ENCODE measurements around the gene LAX1. TPM values are rescaled to one million over a fixed set of nuclear protein-coding genes. Genes with fewer than 3 reads are reported as not detected.
A peak's percentile ranks its signal among the peaks of the same experiment; 100 is the strongest.
"Not testable (repeated sequence)": the region's sequence is repeated elsewhere in the genome, so short reads cannot be mapped to it uniquely, and the experiment has no call there.

The LAX1 gene
- total RNA-seq, 2 experiments from 2014 or later: 14.0 to 14.3 TPM

DNA sequence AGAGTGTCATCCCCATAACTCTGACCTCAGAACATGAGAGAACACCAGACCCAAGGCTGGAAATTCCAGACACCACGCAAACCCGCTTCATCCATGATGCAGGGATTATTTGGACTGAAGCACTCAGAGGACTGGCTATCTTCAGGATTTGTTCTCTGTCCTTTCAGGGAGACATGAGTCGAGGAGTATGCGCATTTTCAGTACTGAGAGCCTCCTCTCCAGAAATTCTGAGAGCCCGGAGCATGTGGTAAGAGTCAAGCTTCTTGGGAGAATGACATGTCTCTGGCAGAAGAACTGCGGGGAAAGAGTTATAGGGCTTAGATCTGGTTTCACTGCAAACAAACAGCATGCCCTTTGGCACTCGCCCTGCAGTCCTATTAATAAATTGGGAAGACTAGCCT is 6.9 kb downstream of the LAX1 start:
- intact Hi-C loops (cut with micrococcal nuclease): no loop called here
- ChIA-PET POLR2A (no interaction called here), CTCF (interaction anchor here (0.5 kb wide), 1 partner anchor 35 kb away, joined by 3 read pairs; no protein-coding TSS in a partner anchor)
- no peak overlapping the region for H3K27ac Mint-ChIP-seq
- H3K27me3 Mint-ChIP-seq: no peaks in the 10 kb centered on the region
- DNase-seq: no peak
- peaks cover 19% of the 10 kb centered on the region for H3K4me1 Mint-ChIP-seq (ENCODE audit: low read depth)
- no peaks in the 10 kb centered on the region for H3K9me3 Mint-ChIP-seq
- peaks cover 45% of the 10 kb centered on the region for H3K36me3 Mint-ChIP-seq
- H3K4me3 Mint-ChIP-seq: no peak overlapping the region

DNA sequence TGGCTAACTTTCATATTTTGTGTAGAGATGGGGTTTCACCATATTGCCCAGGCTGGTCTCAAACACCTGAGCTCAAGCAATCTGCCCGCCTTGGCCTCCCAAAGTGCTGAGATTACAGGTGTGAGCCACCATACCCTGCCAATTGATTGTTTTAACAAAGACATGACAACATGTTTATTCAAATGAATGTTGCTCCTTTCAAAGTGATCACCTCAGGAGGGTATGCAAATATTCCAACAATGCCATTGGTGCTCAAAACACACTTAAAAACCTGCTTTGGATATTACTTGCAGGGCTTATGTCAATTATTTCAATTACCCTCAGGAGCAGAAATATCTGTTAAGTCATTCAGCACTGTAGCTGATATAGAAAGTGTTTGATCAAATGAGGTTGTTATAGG is 7.9 kb downstream of the LAX1 start:
- Mint-ChIP-seq H3K27me3 (no peaks in the 10 kb centered on the region), H3K27ac (no peak overlapping the region), H3K36me3 (peaks cover 45% of the 10 kb centered on the region), H3K4me1 (ENCODE audit: low read depth) (peaks cover 16% of the 10 kb centered on the region), H3K9me3 (no peaks in the 10 kb centered on the region), H3K4me3 (no peak overlapping the region)
- POLR2A ChIA-PET: no interaction called here
- intact Hi-C loops (cut with micrococcal nuclease): no loop called here
- DNase-seq: no peak
- CTCF ChIA-PET: no interaction called here

DNA sequence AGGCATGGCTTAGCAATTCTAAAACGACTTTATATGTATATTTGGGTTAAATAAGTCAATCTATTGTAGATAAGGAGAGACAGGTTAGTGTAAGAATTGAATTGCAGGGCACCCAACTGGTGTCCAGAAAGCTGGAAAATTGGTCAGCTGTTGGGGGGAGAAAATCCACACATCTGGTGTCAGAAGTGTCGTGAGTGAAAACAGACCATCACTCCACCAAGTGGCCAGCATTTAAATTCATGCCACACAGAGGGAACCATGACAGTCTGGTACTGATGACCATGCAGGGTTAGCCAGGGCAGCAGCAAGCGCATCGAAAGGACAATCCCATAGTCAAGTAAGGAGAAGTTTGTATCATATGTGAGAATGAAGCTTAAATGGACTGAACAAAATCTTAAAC is 11.7 kb downstream of the LAX1 start:
- no peaks in the 10 kb centered on the region for H3K27me3 Mint-ChIP-seq
- no peaks in the 10 kb centered on the region for H3K9me3 Mint-ChIP-seq
- POLR2A ChIA-PET: interaction anchor here (1.2 to 1.6 kb wide), 2 partner anchors 11 to 124 kb away, joined by 3 to 4 read pairs; partner anchors contain the start of gene LAX1
- no peak overlapping the region for H3K4me3 Mint-ChIP-seq
- H3K27ac Mint-ChIP-seq: peak overlapping the region; percentile 35
- no peak for DNase-seq
- CTCF ChIA-PET: no interaction called here
- peaks cover 33% of the 10 kb centered on the region for H3K36me3 Mint-ChIP-seq
- H3K4me1 Mint-ChIP-seq (ENCODE audit: low read depth): peaks cover 5% of the 10 kb centered on the region
- intact Hi-C loops (cut with micrococcal nuclease): no loop called here

- no peak for DNase-seq
- CTCF ChIA-PET: no interaction called here
- intact Hi-C loops (cut with micrococcal nuclease): no loop called here
- H3K36me3 Mint-ChIP-seq: peaks cover 27% of the 10 kb centered on the region
- no peaks in the 10 kb centered on the region for H3K27me3 Mint-ChIP-seq
- H3K9me3 Mint-ChIP-seq: no peaks in the 10 kb centered on the region
- H3K4me1 Mint-ChIP-seq (ENCODE audit: low read depth): peaks cover 5% of the 10 kb centered on the region
- POLR2A ChIA-PET: interaction anchor here (1.2 to 1.6 kb wide), 2 partner anchors 12 to 125 kb away, joined by 3 to 4 read pairs; partner anchors contain the start of gene LAX1
- H3K27ac Mint-ChIP-seq: no peak overlapping the region
- no peak overlapping the region for H3K4me3 Mint-ChIP-seq
Observed at GRCh38 chr1:203777596-203777995, 12.6 kb downstream of the LAX1 start.

DNA sequence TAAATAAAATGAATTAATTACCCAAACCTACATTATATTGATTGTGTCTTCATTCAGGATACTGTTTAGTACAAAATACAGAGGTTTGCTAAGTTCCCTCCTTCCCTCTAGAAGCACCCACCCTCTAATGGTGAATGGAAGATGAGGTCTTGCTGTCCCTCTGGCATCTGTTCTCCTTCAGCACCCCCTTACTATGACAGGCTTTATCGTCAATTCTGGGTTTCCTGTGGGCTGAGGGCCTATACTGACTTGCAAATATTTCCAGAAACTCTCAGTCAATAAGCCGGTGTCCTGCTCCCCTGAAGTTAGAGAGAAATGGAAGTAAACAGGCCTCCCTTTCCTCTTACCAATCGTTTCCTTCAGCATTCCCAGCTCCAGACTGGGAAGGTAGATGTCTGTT is 13.2 kb downstream of the LAX1 start:
- no peak for DNase-seq
- Mint-ChIP-seq H3K4me3 (no peak overlapping the region), H3K27ac (peak overlapping the region; percentile 8), H3K27me3 (no peaks in the 10 kb centered on the region), H3K9me3 (no peaks in the 10 kb centered on the region), H3K36me3 (peaks cover 24% of the 10 kb centered on the region), H3K4me1 (ENCODE audit: low read depth) (peaks cover 5% of the 10 kb centered on the region)
- intact Hi-C loops (cut with micrococcal nuclease): no loop called here
- CTCF ChIA-PET: no interaction called here
- POLR2A ChIA-PET: interaction anchor here (1.6 kb wide), 1 partner anchor 13 kb away, joined by 4 read pairs; the partner anchor contains the start of gene LAX1

- ChIA-PET POLR2A (no interaction called here), CTCF (no interaction called here)
- no peak overlapping the region for H3K27ac Mint-ChIP-seq
- H3K9me3 Mint-ChIP-seq: no peaks in the 10 kb centered on the region
- intact Hi-C loops (cut with micrococcal nuclease): no loop called here
- no peaks in the 10 kb centered on the region for H3K27me3 Mint-ChIP-seq
- peaks cover 5% of the 10 kb centered on the region for H3K4me1 Mint-ChIP-seq (ENCODE audit: low read depth)
- peaks cover 23% of the 10 kb centered on the region for H3K36me3 Mint-ChIP-seq
- no peak overlapping the region for H3K4me3 Mint-ChIP-seq
- no peak for DNase-seq
Observed at GRCh38 chr1:203778789-203779188, 13.8 kb downstream of the LAX1 start.

DNA sequence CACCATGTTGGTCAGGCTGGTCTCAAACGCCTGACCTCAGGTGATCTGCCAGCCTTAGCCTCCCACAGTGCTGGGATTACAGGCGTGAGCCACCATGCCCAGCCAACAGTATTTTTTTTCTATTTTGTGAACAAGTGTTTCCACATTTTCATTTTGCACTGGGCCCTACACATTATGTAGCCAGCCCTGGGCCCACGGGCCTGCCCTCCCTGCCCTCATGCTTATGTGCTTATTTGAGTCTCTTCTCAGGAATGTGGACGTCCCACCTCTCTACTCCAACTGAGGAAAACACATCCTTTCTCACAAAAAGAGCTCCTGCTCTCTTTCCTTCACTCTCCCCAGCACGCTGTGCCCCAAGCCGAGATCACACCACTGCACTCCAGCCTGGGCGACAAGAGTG is 17.0 kb downstream of the LAX1 start:
- H3K27me3 Mint-ChIP-seq: no peaks in the 10 kb centered on the region
- intact Hi-C loops (cut with micrococcal nuclease): no loop called here
- CTCF ChIA-PET: no interaction called here
- no peak overlapping the region for H3K27ac Mint-ChIP-seq
- H3K4me3 Mint-ChIP-seq: no peak overlapping the region
- H3K4me1 Mint-ChIP-seq (ENCODE audit: low read depth): no peaks in the 10 kb centered on the region
- DNase-seq: no peak
- no peaks in the 10 kb centered on the region for H3K9me3 Mint-ChIP-seq
- no peaks in the 10 kb centered on the region for H3K36me3 Mint-ChIP-seq
- POLR2A ChIA-PET: no interaction called here

DNA sequence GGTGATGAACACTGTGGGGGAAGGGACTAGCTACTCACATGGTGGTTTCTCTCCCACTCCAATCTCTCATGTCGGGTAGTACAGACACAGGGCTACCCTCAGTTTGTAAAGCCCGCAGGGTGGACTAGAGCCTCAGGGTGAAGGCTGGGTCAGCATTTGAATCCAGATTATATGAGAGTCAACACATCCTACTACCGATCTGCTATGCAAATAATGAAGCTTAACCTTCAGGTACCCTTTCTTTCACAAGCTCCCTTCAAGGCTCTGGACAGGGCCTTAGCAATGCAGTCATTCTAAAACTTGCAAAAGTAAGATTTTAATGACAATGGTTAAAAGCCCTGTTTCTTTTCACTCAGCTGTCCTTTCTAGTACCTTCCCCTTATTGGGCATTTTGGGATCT is 25.0 kb downstream of the LAX1 start:
- no peak for DNase-seq
- CTCF ChIA-PET: interaction anchor here (0.6 kb wide), 1 partner anchor 77 kb away, joined by 4 read pairs; no protein-coding TSS in a partner anchor
- H3K36me3 Mint-ChIP-seq: no peaks in the 10 kb centered on the region
- intact Hi-C loops (cut with micrococcal nuclease): loop anchor here (10.0 kb wide), 2 partner anchors 165 to 465 kb away; partner anchors contain the start of gene ATP2B4
- no peak overlapping the region for H3K27ac Mint-ChIP-seq
- no peak overlapping the region for H3K4me3 Mint-ChIP-seq
- POLR2A ChIA-PET: no interaction called here
- H3K9me3 Mint-ChIP-seq: no peaks in the 10 kb centered on the region
- peaks cover 4% of the 10 kb centered on the region for H3K4me1 Mint-ChIP-seq (ENCODE audit: low read depth)
- H3K27me3 Mint-ChIP-seq: no peaks in the 10 kb centered on the region

GRCh38 chr1:203791498-203791897 is 26.5 kb downstream of the LAX1 start:
- intact Hi-C loops (cut with micrococcal nuclease): loop anchor here (10.0 kb wide), 2 partner anchors 167 to 467 kb away; partner anchors contain the start of gene ATP2B4
- H3K27ac Mint-ChIP-seq: no peak overlapping the region
- H3K4me3 Mint-ChIP-seq: no peak overlapping the region
- ChIA-PET CTCF (interaction anchor here (1.1 kb wide), 1 partner anchor 607 kb away, joined by 3 read pairs; no protein-coding TSS in a partner anchor), POLR2A (no interaction called here)
- peaks cover 7% of the 10 kb centered on the region for H3K36me3 Mint-ChIP-seq
- DNase-seq: no peak
- H3K9me3 Mint-ChIP-seq: no peaks in the 10 kb centered on the region
- H3K4me1 Mint-ChIP-seq (ENCODE audit: low read depth): peaks cover 8% of the 10 kb centered on the region
- no peaks in the 10 kb centered on the region for H3K27me3 Mint-ChIP-seq

DNA sequence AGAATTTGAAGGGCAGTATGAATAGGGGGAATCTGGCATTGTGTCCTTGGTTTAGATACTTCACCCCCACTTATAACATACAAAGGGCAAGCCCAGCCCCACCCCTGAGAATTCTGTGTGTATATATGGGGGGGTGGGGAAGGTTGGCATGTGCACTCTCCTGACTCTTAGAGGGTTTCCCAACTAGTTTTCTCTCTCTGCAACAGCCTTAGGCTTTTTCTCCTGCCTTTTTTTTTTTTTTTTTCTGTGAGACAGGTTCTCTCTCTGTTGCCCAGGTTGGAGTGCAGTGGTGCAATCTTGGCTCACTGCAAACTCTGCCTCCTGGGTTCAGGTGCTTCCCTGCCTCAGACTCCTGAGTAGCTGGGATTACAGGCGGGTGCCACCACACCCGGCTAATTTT is 27.5 kb downstream of the LAX1 start:
- H3K36me3 Mint-ChIP-seq: peaks cover 14% of the 10 kb centered on the region
- ChIA-PET POLR2A (no interaction called here), CTCF (no interaction called here)
- no peak overlapping the region for H3K27ac Mint-ChIP-seq
- no peaks in the 10 kb centered on the region for H3K27me3 Mint-ChIP-seq
- no peak overlapping the region for H3K4me3 Mint-ChIP-seq
- no peaks in the 10 kb centered on the region for H3K9me3 Mint-ChIP-seq
- DNase-seq: no peak
- H3K4me1 Mint-ChIP-seq (ENCODE audit: low read depth): peaks cover 15% of the 10 kb centered on the region
- intact Hi-C loops (cut with micrococcal nuclease): loop anchor here (10.0 kb wide), 2 partner anchors 168 to 468 kb away; partner anchors contain the start of gene ATP2B4

DNA sequence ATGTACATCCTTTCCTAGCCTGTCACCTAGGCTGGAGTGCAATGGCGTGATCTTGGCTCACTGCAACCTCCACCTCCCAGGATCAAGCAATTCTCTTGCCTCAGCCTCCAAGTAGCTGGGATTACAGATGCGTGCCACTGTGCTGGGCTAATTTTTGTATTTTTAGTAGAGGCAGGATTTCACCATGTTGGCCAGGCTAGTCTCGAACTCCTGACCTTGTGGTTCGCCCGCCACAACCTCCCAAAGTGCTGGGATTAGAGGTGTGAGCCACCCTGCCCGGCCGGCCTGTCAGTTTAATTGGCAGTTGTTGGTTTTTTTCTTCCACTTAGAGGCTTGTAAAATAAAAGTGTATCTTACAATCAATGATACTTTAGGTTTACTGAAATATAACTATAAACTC is 28.6 kb downstream of the LAX1 start:
- POLR2A ChIA-PET, H3K4me3 Mint-ChIP-seq, H3K27ac Mint-ChIP-seq, H3K27me3 Mint-ChIP-seq, DNase-seq, H3K9me3 Mint-ChIP-seq: not testable (repeated sequence)
- H3K4me1 Mint-ChIP-seq (ENCODE audit: low read depth): peaks cover 26% of the 10 kb centered on the region
- peaks cover 25% of the 10 kb centered on the region for H3K36me3 Mint-ChIP-seq
- CTCF ChIA-PET: interaction anchor here (1.4 kb wide), 1 partner anchor 10 kb away, joined by 4 read pairs; no protein-coding TSS in a partner anchor
- intact Hi-C loops (cut with micrococcal nuclease): loop anchor here (10.0 kb wide), 2 partner anchors 169 to 469 kb away; partner anchors contain the start of gene ATP2B4

GRCh38 chr1:203794764-203795440 is 29.9 kb downstream of the LAX1 start:
- Mint-ChIP-seq H3K9me3 (no peaks in the 10 kb centered on the region), H3K4me3 (peak overlapping the region; percentile 95), H3K27ac (peak overlapping the region; percentile 96), H3K4me1 (ENCODE audit: low read depth) (peaks cover 39% of the 10 kb centered on the region), H3K27me3 (no peaks in the 10 kb centered on the region), H3K36me3 (peaks cover 33% of the 10 kb centered on the region)
- ChIA-PET CTCF (interaction anchor here (1.4 kb wide), 1 partner anchor 8 kb away, joined by 4 read pairs; no protein-coding TSS in a partner anchor), POLR2A (interaction anchor here (4.6 kb wide), 1 partner anchor 30 kb away, joined by 18 read pairs; the partner anchor contains the start of gene LAX1)
- DNase-seq: no peak
- intact Hi-C loops (cut with micrococcal nuclease): loop anchor here (1.0 to 10.0 kb wide), 7 partner anchors 29 to 617 kb away; partner anchors contain the start of genes ATP2B4, LAX1, PPP1R15B and SNRPE
